ENCODE data around the gene CFAP251. TPM values are rescaled to one million over a fixed set of nuclear protein-coding genes. Genes with fewer than 3 reads are reported as not detected.

Gene CFAP251
- polyA plus RNA-seq, 1 experiment: 1.3 TPM

GRCh38 chr12:122049827-122050226, 131.4 kb downstream of the CFAP251 start:
- Histone ChIP-seq H3K27me3 (ENCODE audit: control insufficient read depth, insufficient read depth, low read length) (no peaks in the 10 kb centered on the region), H3K36me3 (ENCODE audit: control insufficient read depth, insufficient read depth, low read length) (peaks cover 3% of the 10 kb centered on the region), H3K4me3 (ENCODE audit: low read depth, low read length) (no peak overlapping the region)
- CTCF ChIA-PET: interaction anchor here (7.0 kb wide), 1 partner anchor 75 kb away, joined by 207 read pairs; no protein-coding TSS in a partner anchor
- POLR2A ChIA-PET: no interaction called here
- no peak for DNase-seq (ENCODE audit: low read depth)
- TF ChIP-seq, protein P1, sequence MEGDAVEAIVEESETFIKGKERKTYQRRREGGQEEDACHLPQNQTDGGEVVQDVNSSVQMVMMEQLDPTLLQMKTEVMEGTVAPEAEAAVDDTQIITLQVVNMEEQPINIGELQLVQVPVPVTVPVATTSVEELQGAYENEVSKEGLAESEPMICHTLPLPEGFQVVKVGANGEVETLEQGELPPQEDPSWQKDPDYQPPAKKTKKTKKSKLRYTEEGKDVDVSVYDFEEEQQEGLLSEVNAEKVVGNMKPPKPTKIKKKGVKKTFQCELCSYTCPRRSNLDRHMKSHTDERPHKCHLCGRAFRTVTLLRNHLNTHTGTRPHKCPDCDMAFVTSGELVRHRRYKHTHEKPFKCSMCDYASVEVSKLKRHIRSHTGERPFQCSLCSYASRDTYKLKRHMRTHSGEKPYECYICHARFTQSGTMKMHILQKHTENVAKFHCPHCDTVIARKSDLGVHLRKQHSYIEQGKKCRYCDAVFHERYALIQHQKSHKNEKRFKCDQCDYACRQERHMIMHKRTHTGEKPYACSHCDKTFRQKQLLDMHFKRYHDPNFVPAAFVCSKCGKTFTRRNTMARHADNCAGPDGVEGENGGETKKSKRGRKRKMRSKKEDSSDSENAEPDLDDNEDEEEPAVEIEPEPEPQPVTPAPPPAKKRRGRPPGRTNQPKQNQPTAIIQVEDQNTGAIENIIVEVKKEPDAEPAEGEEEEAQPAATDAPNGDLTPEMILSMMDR (IDR thresholded peaks at IDR 0.05; ENCODE audit: insufficient read depth, low read depth, low read length): no peak

DNA sequence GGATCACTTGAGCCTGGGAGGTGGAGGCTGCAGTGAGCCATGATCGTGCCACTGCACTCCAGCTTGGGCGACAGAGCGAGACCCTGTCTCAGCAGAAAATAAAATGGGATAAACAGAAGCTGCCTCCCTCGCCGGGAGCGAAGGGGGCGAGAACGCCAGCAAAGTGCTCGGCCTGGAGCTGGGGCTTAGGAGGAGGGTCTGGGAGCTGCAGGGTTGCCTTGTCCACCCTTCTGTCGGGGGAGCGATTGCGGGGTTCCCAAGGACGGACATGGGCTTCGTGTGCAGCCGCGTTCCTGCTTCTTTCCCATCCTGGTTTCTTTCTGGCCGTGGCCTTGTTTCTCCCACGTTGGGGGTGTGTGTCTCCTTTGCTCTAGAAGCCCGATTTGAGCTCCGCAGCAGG, 132.3 kb downstream of the CFAP251 start:
- Histone ChIP-seq H3K36me3 (ENCODE audit: control insufficient read depth, insufficient read depth, low read length) (peaks cover 3% of the 10 kb centered on the region), H3K4me3 (ENCODE audit: low read depth, low read length) (no peak overlapping the region), H3K27me3 (ENCODE audit: control insufficient read depth, insufficient read depth, low read length) (no peaks in the 10 kb centered on the region)
- ChIA-PET CTCF (interaction anchor here (0.8 to 7.0 kb wide), 5 partner anchors 10 to 140 kb away, joined by 3 to 207 read pairs (median 6); no protein-coding TSS in a partner anchor), POLR2A (no interaction called here)
- no peak for DNase-seq (ENCODE audit: low read depth)
- TF ChIP-seq, protein P1 (IDR thresholded peaks at IDR 0.05; ENCODE audit: insufficient read depth, low read depth, low read length): no peak

- DNase-seq (ENCODE audit: low read depth): no peak
- POLR2A ChIA-PET: interaction anchor here (0.5 kb wide), 1 partner anchor 143 kb away, joined by 4 read pairs; no protein-coding TSS in a partner anchor
- TF ChIP-seq, protein P1 (IDR thresholded peaks at IDR 0.05; ENCODE audit: insufficient read depth, low read depth, low read length): no peak
- Histone ChIP-seq H3K4me3 (ENCODE audit: low read depth, low read length) (no peak overlapping the region), H3K36me3 (ENCODE audit: control insufficient read depth, insufficient read depth, low read length) (no peaks in the 10 kb centered on the region), H3K27me3 (ENCODE audit: control insufficient read depth, insufficient read depth, low read length) (no peaks in the 10 kb centered on the region)
- CTCF ChIA-PET: interaction anchor here (0.5 to 7.0 kb wide), 7 partner anchors 11 to 171 kb away, joined by 3 to 207 read pairs (median 5); no protein-coding TSS in a partner anchor
Observed at GRCh38 chr12:122051231-122051876, 133.0 kb downstream of the CFAP251 start.

- no peak overlapping the region for H3K4me3 ChIP-seq (ENCODE audit: low read depth, low read length)
- no peaks in the 10 kb centered on the region for H3K27me3 ChIP-seq (ENCODE audit: control insufficient read depth, insufficient read depth, low read length)
- CTCF ChIA-PET: interaction anchor here (0.6 to 7.0 kb wide), 8 partner anchors 23 to 317 kb away, joined by 3 to 207 read pairs (median 3); no protein-coding TSS in a partner anchor
- POLR2A ChIA-PET: no interaction called here
- DNase-seq (ENCODE audit: low read depth): no peak
- H3K36me3 ChIP-seq (ENCODE audit: control insufficient read depth, insufficient read depth, low read length): no peaks in the 10 kb centered on the region
- TF ChIP-seq, protein P1 (IDR thresholded peaks at IDR 0.05; ENCODE audit: insufficient read depth, low read depth, low read length): no peak
Observed at GRCh38 chr12:122052285-122052684, 133.9 kb downstream of the CFAP251 start.

Small RNA genes within 50 kb of the gene (small RNA-seq; reads per million reads assigned to genes)
- not detected for gene AC069503.3 (ENCODE audit: insufficient read length, low read depth, low replicate concordance)
- gene RF00017 (ENCODE audit: insufficient read length, low read depth, low replicate concordance): not detected
- not detected for gene RNU7-170P (ENCODE audit: insufficient read length, low read depth, low replicate concordance)

Other genes with a start within 250 kb of the CFAP251 start
- 0.28 and 0.39 TPM in 2 replicates for gene MORN3, start 248.9 kb upstream of the CFAP251 start, polyA plus RNA-seq (2011; rRNA removed)
- 7.3 and 11.4 TPM in 2 replicates for gene TMEM120B, start 205.8 kb upstream of the CFAP251 start, polyA plus RNA-seq (2011; rRNA removed)
- gene RHOF, start 124.9 kb upstream of the CFAP251 start, polyA plus RNA-seq (2011; rRNA removed): 2.7 and 3.0 TPM in 2 replicates
- gene SETD1B, start 114.6 kb upstream of the CFAP251 start, polyA plus RNA-seq (2011; rRNA removed): 0.85 and 0.89 TPM in 2 replicates
- 0.05 TPM in 1 of 2 replicates, not detected in the other for gene HPD, start 59.7 kb upstream of the CFAP251 start, polyA plus RNA-seq (2011; rRNA removed)
- gene PSMD9, start 29.8 kb upstream of the CFAP251 start, polyA plus RNA-seq (2011; rRNA removed): 93.2 and 130 TPM in 2 replicates
- gene BCL7A, start 103.3 kb downstream of the CFAP251 start, polyA plus RNA-seq (2011; rRNA removed): 2.7 and 3.4 TPM in 2 replicates
- gene MLXIP, start 160.2 kb downstream of the CFAP251 start, polyA plus RNA-seq (2011; rRNA removed): 3.3 and 4.8 TPM in 2 replicates

All from BJ (cell line).